BLaER1 treated with 17β-estradiol and CSF1 and Interleukin-3, amounts not matched to agents 10 nM and 100 nM (cell line): ENCODE data around the gene DCLK1.
A peak's percentile ranks its signal among the peaks of the same experiment; 100 is the strongest.

Experiments
- H3K27ac ChIP-seq, 11 experiments: shearing (Covaris generic); formaldehyde crosslinking; 2 replicates each; pipeline ENCODE4 v1.8.1; 2022
- H3K27me3 ChIP-seq, 11 experiments: shearing (Covaris generic); formaldehyde crosslinking; 2 replicates each; pipeline ENCODE4 v1.8.1; 2022
- H3K36me3 ChIP-seq, 11 experiments: shearing (Covaris generic); formaldehyde crosslinking; 2 replicates each; pipeline ENCODE4 v1.8.1; 2022
- H3K4me1 ChIP-seq, 10 experiments: shearing (Covaris generic); formaldehyde crosslinking; 2 replicates each; pipeline ENCODE4 v1.8.1; 2022
- H3K4me2 ChIP-seq, 11 experiments: shearing (Covaris generic); formaldehyde crosslinking; 2 replicates each; pipeline ENCODE4 v1.8.1; 2022
- H3K4me3 ChIP-seq, 10 experiments: shearing (Covaris generic); formaldehyde crosslinking; 2 replicates each; pipeline ENCODE4 v1.8.1; 2022
- H3K9ac ChIP-seq, 11 experiments: shearing (Covaris generic); formaldehyde crosslinking; 2 replicates each; pipeline ENCODE4 v1.8.1; 2022
- H3K9me3 ChIP-seq, 11 experiments: shearing (Covaris generic); formaldehyde crosslinking; replicated peaks in 1 of 11; 2 replicates each; pipeline ENCODE4 v1.8.1; 2022
- H4K20me1 ChIP-seq, 11 experiments: shearing (Covaris generic); formaldehyde crosslinking; 2 replicates each; pipeline ENCODE4 v1.8.1; 2022
- Cebpa-rat ChIP-seq, 11 experiments: shearing (Covaris generic); IDR thresholded peaks; 2 replicates each; pipeline ENCODE4 v1.8.1; 2022

The DCLK1 gene

GRCh38 chr13:35941374-35941773 is 189.8 kb downstream of the DCLK1 start:
- no peak overlapping the region for H3K9ac ChIP-seq
- no peaks in the 10 kb centered on the region for H3K36me3 ChIP-seq
- no peaks in the 10 kb centered on the region for H3K27me3 ChIP-seq
- no peak overlapping the region for H3K4me3 ChIP-seq
- no peak for TF ChIP-seq Cebpa-rat (IDR thresholded peaks at IDR 0.05)
- H4K20me1 ChIP-seq = no peaks in the 10 kb centered on the region
- H3K27ac ChIP-seq = no peak overlapping the region
- no peaks in the 10 kb centered on the region for H3K4me1 ChIP-seq
- peaks cover 0 to 6% (median 0%) of the 10 kb centered on the region in 11 experiments; a peak in 1 of 22 replicates for H3K9me3 ChIP-seq
- H3K4me2 ChIP-seq = no peak overlapping the region

DNA sequence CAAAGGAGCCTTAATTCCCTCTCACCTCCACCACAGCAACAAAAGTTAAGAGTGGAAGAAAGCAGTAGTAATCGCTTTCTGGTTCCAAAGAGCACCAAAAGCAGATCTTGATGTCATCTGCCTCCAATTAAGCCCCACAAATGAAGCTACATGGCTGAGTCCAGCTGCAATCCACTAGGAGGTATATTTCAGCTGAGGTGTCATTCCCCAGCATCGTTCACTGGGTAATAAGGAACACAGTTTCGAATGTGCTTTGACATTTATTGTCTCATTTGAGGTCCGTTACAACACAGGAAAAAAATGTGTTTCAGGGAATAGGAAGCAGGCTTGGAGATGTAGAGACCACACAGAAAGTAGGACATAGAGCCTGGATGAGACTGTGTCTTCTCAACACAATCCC is 190.4 kb downstream of the DCLK1 start:
- H3K4me2 ChIP-seq = no peak overlapping the region
- H4K20me1 ChIP-seq = no peaks in the 10 kb centered on the region
- no peak overlapping the region for H3K9ac ChIP-seq
- H3K4me3 ChIP-seq = no peak overlapping the region
- H3K4me1 ChIP-seq = no peaks in the 10 kb centered on the region
- H3K27ac ChIP-seq = no peak overlapping the region
- peaks cover 0 to 6% (median 0%) of the 10 kb centered on the region in 11 experiments; a peak in 1 of 22 replicates for H3K9me3 ChIP-seq
- no peak for TF ChIP-seq Cebpa-rat (IDR thresholded peaks at IDR 0.05)
- no peaks in the 10 kb centered on the region for H3K27me3 ChIP-seq
- no peaks in the 10 kb centered on the region for H3K36me3 ChIP-seq

GRCh38 chr13:35936246-35936978 is 194.8 kb downstream of the DCLK1 start:
- Histone ChIP-seq H3K36me3 (no peaks in the 10 kb centered on the region), H3K27me3 (no peaks in the 10 kb centered on the region), H3K4me1 (no peaks in the 10 kb centered on the region), H3K9me3 (peaks cover 27 to 39% (median 34%) of the 10 kb centered on the region in 11 experiments), H3K4me3 (no peak overlapping the region), H4K20me1 (no peaks in the 10 kb centered on the region), H3K9ac (no peak overlapping the region), H3K4me2 (no peak overlapping the region), H3K27ac (no peak overlapping the region)
- TF ChIP-seq Cebpa-rat (IDR thresholded peaks at IDR 0.05) = no peak

DNA sequence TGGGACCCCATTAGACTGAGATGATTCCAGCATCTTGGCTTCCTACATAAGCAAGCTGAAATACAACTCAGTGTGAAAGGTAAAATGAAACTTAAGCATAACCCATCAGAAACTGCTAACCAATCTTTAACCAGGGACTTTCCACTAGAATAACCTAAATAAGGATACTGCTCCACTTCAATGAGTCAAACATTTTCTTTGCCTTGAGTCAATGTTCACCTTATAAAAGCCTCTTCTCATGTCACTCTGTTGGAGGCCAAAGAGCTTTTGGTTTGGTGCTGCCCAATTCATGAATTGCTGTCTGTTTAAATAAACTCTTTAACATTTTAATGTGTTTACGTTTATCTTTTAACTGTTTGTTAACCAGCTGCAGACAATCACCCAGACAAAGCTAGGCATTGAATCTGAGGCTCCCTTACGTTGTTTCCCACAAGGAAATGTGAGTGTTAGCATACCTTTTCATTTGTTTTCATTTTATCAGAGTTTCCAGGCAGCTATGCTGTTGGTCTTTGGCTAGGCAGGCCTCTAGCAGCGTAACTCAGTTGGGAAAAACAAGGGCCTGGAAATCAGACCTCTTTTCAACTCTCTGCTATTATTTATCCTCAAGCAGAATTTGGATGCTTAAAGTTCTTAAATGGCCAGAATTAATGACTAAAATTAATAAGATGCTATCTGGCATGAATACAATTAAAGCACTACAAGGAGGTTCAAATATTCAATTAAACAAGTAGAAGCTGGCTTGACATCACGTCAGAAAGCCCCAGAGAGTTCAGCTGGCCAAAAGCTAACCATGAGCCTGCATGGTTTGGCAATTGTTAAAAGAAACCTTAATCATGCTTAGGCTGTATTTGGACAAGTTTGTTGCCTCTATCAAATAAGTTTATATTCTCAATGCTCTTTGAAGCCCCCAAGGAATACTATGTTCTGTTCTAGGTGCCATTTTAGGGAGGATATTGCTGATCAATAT is 200.2 kb downstream of the DCLK1 start:
- no peaks in the 10 kb centered on the region for H3K36me3 ChIP-seq
- no peak overlapping the region for H3K27ac ChIP-seq
- H3K4me3 ChIP-seq = no peak overlapping the region
- H3K4me2 ChIP-seq = no peak overlapping the region
- H3K9me3 ChIP-seq = peaks cover 27 to 42% (median 35%) of the 10 kb centered on the region in 11 experiments
- no peak for TF ChIP-seq Cebpa-rat (IDR thresholded peaks at IDR 0.05)
- H4K20me1 ChIP-seq = no peaks in the 10 kb centered on the region
- no peak overlapping the region for H3K9ac ChIP-seq
- H3K4me1 ChIP-seq = no peaks in the 10 kb centered on the region
- no peaks in the 10 kb centered on the region for H3K27me3 ChIP-seq

DNA sequence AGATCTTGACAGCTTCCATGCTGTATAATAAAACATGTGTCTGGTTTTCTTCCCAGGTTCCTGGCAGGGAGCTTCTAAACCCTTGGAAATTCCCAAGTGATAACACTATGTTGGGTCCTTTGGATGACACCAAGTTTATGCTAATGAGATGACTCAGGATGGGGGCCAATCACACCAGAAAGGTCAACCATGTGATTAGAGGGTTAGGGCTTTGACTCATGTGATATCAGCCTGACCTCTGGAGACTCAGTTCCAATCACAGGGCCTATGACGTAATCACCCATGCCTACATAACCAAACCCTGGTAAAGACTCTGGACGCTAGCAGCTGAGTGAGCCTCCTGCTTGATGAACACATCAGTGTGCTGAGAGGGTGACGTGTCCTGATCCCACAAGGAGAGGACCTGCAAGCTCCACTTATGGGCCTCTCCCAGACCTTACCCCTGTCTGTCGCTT is 203.6 kb downstream of the DCLK1 start:
- H3K36me3 ChIP-seq = no peaks in the 10 kb centered on the region
- no peak overlapping the region for H3K9ac ChIP-seq
- H3K9me3 ChIP-seq = peaks cover 3 to 17% (median 9%) of the 10 kb centered on the region in 11 experiments; a peak in 18 of 22 replicates
- H3K4me1 ChIP-seq = no peaks in the 10 kb centered on the region
- H3K4me3 ChIP-seq = no peak overlapping the region
- no peak overlapping the region for H3K4me2 ChIP-seq
- TF ChIP-seq Cebpa-rat (IDR thresholded peaks at IDR 0.05) = peak in 1 of 11 experiments; percentile 43; a peak in 1 of 22 replicates
- no peak overlapping the region for H3K27ac ChIP-seq
- H3K27me3 ChIP-seq = no peaks in the 10 kb centered on the region
- no peaks in the 10 kb centered on the region for H4K20me1 ChIP-seq

DNA sequence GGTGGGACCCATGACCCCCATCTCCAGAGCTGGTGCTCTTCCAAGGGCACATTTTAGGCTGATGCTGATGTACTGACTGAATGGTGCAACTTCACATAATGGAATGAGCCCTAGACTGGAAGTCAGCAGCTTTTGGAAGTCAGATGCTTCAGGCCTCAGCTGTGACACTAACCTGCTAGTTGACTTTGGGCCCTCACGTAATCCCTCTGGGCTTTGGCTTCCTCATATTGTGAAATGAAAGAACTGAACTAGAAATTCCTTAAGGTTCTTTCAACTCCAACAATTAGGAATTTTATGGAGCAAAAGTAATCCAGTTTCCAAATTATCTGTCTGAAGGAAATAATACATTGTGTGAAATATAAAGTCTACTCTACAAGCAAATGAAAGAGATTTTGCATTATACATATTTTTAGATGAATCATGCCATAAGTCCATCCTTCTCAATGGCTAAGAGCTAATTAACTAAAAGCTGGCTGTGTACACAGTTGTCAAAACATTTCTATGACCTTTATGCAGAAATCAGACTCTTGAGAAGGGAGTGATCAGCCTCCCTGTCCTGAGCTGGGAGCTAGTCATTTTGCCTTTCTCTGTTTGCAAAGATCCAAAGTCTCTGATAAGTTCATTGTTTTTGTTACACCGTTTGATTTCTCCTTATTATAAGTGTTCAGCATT is 204.2 kb downstream of the DCLK1 start:
- no peak overlapping the region for H3K9ac ChIP-seq
- no peak overlapping the region for H3K4me2 ChIP-seq
- H3K4me3 ChIP-seq = no peak overlapping the region
- H3K9me3 ChIP-seq = peaks cover 0 to 11% (median 3%) of the 10 kb centered on the region in 11 experiments; a peak in 9 of 22 replicates
- no peaks in the 10 kb centered on the region for H3K4me1 ChIP-seq
- H3K36me3 ChIP-seq = no peaks in the 10 kb centered on the region
- H3K27me3 ChIP-seq = no peaks in the 10 kb centered on the region
- H3K27ac ChIP-seq = no peak overlapping the region
- no peaks in the 10 kb centered on the region for H4K20me1 ChIP-seq
- TF ChIP-seq Cebpa-rat (IDR thresholded peaks at IDR 0.05) = no peak

DNA sequence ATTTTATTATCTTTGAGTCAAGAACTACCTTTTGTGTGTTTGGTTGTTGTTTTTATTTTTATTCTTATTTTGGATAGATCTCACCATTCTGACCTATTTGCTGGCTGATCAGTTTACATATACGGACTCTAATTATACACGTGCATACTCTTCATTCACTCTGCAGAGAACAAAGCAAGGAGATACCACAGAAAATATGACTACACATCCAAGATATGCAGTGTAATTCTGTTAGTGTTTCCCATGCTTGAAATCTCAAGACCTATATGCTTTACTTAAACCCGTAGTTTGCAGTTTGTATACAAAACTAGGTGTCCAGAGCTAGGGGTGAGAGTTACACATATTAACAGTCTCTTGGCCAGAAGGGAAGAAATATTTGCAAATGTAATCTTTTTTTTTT is 205.5 kb downstream of the DCLK1 start:
- Histone ChIP-seq H4K20me1 (no peaks in the 10 kb centered on the region), H3K4me2 (no peak overlapping the region), H3K27me3 (no peaks in the 10 kb centered on the region), H3K4me1 (no peaks in the 10 kb centered on the region), H3K27ac (no peak overlapping the region), H3K9ac (no peak overlapping the region), H3K36me3 (no peaks in the 10 kb centered on the region), H3K4me3 (no peak overlapping the region), H3K9me3 (peaks cover 0 to under 1% (median 0%) of the 10 kb centered on the region in 11 experiments; a peak in 1 of 22 replicates)
- TF ChIP-seq Cebpa-rat (IDR thresholded peaks at IDR 0.05) = no peak

DNA sequence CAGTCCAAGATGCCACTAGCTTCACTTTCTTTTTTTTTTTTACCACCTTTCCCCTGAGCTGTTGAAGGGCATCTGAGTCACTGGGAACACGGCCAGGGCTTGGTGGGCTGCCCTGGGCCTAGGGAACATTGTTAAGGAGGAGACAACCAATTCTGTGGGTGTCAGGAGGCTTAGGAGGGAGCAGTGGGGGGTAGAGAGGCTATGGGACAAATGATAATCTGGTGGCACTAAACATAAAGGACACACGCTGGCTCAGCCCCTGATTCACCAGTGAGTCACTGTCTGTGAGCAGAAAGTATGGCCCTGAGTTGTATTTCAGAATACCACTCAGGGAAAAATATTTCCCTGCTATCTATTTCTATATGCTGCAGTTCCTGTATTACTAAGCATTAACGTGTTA is 207.8 kb downstream of the DCLK1 start:
- H3K27me3 ChIP-seq = no peaks in the 10 kb centered on the region
- H3K9me3 ChIP-seq = no peaks in the 10 kb centered on the region
- no peak overlapping the region for H3K4me3 ChIP-seq
- H4K20me1 ChIP-seq = no peaks in the 10 kb centered on the region
- TF ChIP-seq Cebpa-rat (IDR thresholded peaks at IDR 0.05) = no peak
- H3K27ac ChIP-seq = no peak overlapping the region
- H3K36me3 ChIP-seq = no peaks in the 10 kb centered on the region
- no peaks in the 10 kb centered on the region; a peak in 1 of 20 replicates for H3K4me1 ChIP-seq
- no peak overlapping the region for H3K4me2 ChIP-seq
- no peak overlapping the region for H3K9ac ChIP-seq

DNA sequence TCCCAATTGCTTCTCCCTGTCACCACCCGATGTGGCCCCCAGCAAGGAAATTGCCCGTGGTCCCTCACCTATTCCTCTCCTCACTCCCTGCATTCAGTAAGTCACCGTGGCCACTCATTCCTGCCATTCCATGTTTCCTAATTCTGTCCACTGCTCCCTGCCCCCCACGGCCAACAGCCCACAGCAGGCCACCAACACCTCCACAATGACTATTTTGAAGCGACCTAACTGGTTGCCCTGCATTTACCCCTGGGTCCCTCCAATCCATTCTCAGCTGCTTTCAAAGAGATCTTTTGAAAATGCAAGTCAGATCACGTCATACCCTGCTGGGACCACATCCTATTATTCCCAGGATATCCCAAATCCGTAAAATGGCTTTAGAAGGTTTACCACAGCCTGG is 210.4 kb downstream of the DCLK1 start:
- no peaks in the 10 kb centered on the region for H3K36me3 ChIP-seq
- TF ChIP-seq Cebpa-rat (IDR thresholded peaks at IDR 0.05) = no peak
- H3K9ac ChIP-seq = no peak overlapping the region
- peaks cover 7 to 13% (median 9%) of the 10 kb centered on the region in 10 experiments; a peak in 17 of 20 replicates for H3K4me1 ChIP-seq
- no peak overlapping the region for H3K4me2 ChIP-seq
- no peak overlapping the region for H3K4me3 ChIP-seq
- no peaks in the 10 kb centered on the region for H4K20me1 ChIP-seq
- no peaks in the 10 kb centered on the region for H3K9me3 ChIP-seq
- H3K27ac ChIP-seq = no peak overlapping the region
- no peaks in the 10 kb centered on the region for H3K27me3 ChIP-seq
